Activated naive CD8-positive, alpha-beta T cell treated with anti-CD3 and anti-CD28 coated beads, Interleukin-2, amount 10 ng/mL, durations not matched to agents 7 days and 5 days (primary cell): Measurements from ENCODE around the gene THPO. TPM values are rescaled to one million over a fixed set of nuclear protein-coding genes. Genes with fewer than 3 reads are reported as not detected.

Experiments
- ATAC-seq: fragments of 150-1000 bp; cut with Tn5 transposase; one replicate; pipeline ENCODE4 v1.10.0; 2021; ENCODE audit warnings: low read depth, moderate library complexity
- POLR2A ChIA-PET: fragments of 350-600 bp; sonication (Branson Sonifier 250); formaldehyde crosslinking; loops from one replicate; lab custom pipeline; 2021; ENCODE audit warnings: antibody characterized with exemption; lab: Charles Lee
- DNase-seq: peaks from one replicate; pipeline ENCODE4 v3.0.0; 2021
- H3K27ac Mint-ChIP-seq: one replicate; pipeline ENCODE4 v1.8.0; 2022; ENCODE audit warnings: mild to moderate bottlenecking, mixed read lengths
- H3K27me3 Mint-ChIP-seq: one replicate; pipeline ENCODE4 v1.8.0; 2022; ENCODE audit warnings: mild to moderate bottlenecking, moderate library complexity, mixed read lengths
- H3K36me3 Mint-ChIP-seq: one replicate; pipeline ENCODE4 v1.8.0; 2021; ENCODE audit warnings: mild to moderate bottlenecking, mixed read lengths
- H3K4me1 Mint-ChIP-seq: one replicate; pipeline ENCODE4 v1.8.0; 2021; ENCODE audit warnings: mixed read lengths
- H3K4me3 Mint-ChIP-seq: one replicate; pipeline ENCODE4 v1.8.0; 2022; ENCODE audit warnings: mild to moderate bottlenecking, moderate library complexity, mixed read lengths
- H3K9me3 Mint-ChIP-seq: one replicate; pipeline ENCODE4 v1.8.0; 2021; ENCODE audit warnings: mixed read lengths
- total RNA-seq, 2 experiments: library from RNA; stranded (reverse); gene quantifications; one replicate each; pipeline ENCODE4 v1.2.3, GENCODE V29; 2021

The THPO gene
- total RNA-seq, 2 experiments from 2014 or later = not detected

DNA sequence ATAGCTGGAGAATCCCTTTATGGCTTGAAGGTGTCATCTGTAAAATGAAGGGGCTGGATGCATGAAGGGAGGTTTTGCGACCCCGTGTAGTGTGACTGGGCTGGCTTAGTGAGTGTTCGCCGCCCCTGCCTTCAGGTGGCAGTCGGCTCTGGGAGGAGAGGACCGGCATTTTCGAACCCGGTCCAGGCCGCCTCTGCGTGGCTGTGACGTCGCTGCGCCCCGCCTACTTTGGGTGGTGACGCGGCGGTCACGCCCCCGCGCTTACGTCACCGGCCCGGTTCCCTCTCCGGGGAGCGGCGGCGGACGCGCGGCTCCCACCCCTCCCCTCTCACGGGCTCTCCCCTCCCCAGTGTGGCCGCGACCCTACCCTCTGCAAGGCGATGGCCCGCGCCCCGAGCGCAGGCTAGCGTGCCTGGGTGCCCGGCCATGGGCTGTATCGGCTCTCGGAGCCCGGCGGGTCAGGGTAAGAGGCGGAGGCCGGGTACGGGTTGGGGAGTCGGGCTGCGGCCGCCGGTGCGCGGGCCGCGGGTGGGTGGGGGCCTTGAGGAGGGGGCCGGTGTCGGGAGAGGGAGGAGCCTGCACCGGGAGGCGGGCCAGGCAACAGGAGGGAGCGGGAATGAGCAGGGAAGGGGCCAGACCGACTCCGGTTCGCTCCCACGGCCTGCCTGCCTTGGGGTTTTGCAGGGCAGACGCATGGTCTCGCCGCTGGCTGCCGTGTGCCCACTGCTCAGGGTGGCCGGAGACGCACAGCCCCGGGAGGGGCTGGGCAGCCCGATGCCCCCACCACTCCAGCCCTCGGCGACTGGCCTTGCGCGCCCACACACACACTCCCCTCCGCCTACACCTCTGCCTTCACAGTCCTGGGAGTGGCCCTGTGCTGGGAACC lies 42.1 kb downstream of the THPO start:
- peak; percentile 95 for DNase-seq
- Mint-ChIP-seq H3K9me3 (no peaks in the 10 kb centered on the region), H3K27me3 (no peaks in the 10 kb centered on the region), H3K4me3 (peak overlapping the region; percentile 84), H3K27ac (peak overlapping the region; percentile 86), H3K36me3 (peaks cover 17% of the 10 kb centered on the region), H3K4me1 (peaks cover 47% of the 10 kb centered on the region)
- POLR2A ChIA-PET = interaction anchor here (0.9 to 1.3 kb wide), 2 partner anchors 12 to 20 kb away, joined by 3 to 4 read pairs; no protein-coding TSS in a partner anchor
- peak; percentile 65 for ATAC-seq

DNA sequence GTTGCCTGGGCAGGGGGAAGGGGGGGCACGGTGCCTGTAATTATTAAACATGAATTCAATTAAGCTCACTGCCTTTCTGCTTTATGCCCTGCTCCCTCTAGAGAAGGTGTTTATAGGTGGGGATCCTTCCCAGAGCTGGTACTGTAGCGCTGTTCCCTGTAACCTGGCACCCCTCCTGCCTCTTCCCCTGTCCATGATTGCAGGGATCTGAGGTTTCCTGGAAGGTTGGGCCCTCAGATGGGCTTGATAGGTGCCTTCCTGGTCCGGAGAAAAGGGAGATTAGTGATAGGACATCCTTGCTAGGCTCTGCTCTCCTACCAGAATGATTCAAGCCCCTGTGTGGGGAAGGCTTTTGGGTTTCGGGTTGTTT lies 42.7 kb downstream of the THPO start:
- Mint-ChIP-seq H3K4me1 (peaks cover 44% of the 10 kb centered on the region), H3K4me3 (peak overlapping the region; percentile 84), H3K27me3 (no peaks in the 10 kb centered on the region), H3K9me3 (no peaks in the 10 kb centered on the region), H3K27ac (peak overlapping the region; percentile 84), H3K36me3 (peaks cover 19% of the 10 kb centered on the region)
- ATAC-seq (no peak), DNase-seq (no peak)
- POLR2A ChIA-PET = interaction anchor here (0.9 to 1.3 kb wide), 2 partner anchors 11 to 20 kb away, joined by 3 to 4 read pairs; no protein-coding TSS in a partner anchor

DNA sequence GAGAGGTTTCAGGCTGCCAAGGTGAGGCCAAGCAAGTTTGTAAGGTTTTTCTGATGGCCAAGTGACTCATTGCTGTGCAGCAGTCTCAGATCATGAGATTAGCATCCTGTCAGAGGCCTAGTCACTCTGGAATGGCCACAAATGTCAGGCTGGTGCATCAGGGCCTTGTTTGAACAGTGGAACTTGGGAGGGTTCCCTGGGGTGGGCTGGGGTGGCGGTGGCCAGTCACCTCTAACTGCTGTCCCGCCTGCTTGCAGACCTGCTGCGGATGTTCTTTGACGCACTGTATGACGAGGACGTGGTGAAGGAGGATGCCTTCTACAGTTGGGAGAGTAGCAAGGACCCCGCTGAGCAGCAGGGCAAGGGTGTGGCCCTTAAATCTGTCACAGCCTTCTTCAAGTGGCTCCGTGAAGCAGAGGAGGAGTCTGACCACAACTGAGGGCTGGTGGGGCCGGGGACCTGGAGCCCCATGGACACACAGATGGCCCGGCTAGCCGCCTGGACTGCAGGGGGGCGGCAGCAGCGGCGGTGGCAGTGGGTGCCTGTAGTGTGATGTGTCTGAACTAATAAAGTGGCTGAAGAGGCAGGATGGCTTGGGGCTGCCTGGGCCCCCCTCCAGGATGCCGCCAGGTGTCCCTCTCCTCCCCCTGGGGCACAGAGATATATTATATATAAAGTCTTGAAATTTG lies 43.4 kb downstream of the THPO start:
- no peak for DNase-seq
- POLR2A ChIA-PET = interaction anchor here (1.3 kb wide), 1 partner anchor 19 kb away, joined by 4 read pairs; no protein-coding TSS in a partner anchor
- H3K27ac Mint-ChIP-seq = peak overlapping the region; percentile 78
- H3K27me3 Mint-ChIP-seq = no peaks in the 10 kb centered on the region
- H3K4me3 Mint-ChIP-seq = no peak overlapping the region
- ATAC-seq = peak; percentile 43
- no peaks in the 10 kb centered on the region for H3K9me3 Mint-ChIP-seq
- H3K4me1 Mint-ChIP-seq = peaks cover 44% of the 10 kb centered on the region
- peaks cover 23% of the 10 kb centered on the region for H3K36me3 Mint-ChIP-seq

DNA sequence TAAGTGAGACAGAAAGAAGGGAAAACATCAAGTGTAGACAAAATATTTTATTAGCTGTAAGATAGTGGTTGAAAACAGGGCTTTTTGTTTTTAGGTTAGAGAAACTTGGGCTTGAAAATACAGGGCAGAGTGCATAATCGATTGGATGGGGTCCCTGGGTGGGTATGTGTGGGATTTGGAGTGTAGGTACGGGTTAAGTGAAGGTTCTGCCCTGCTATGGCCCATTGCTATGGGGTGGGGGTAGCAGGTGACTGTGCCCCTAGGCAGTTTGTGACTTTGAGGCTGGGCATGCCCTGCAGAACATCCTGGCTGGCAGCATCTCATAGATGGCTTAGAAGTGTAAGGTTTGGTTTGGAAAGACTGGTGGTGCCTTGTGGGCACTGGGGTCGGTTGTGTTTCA lies 44.3 kb downstream of the THPO start:
- Mint-ChIP-seq H3K36me3 (peaks cover 31% of the 10 kb centered on the region), H3K4me1 (peaks cover 46% of the 10 kb centered on the region), H3K9me3 (no peaks in the 10 kb centered on the region), H3K27me3 (no peaks in the 10 kb centered on the region), H3K27ac (peak overlapping the region; percentile 78), H3K4me3 (no peak overlapping the region)
- no peak for ATAC-seq
- POLR2A ChIA-PET = no interaction called here
- DNase-seq = no peak

DNA sequence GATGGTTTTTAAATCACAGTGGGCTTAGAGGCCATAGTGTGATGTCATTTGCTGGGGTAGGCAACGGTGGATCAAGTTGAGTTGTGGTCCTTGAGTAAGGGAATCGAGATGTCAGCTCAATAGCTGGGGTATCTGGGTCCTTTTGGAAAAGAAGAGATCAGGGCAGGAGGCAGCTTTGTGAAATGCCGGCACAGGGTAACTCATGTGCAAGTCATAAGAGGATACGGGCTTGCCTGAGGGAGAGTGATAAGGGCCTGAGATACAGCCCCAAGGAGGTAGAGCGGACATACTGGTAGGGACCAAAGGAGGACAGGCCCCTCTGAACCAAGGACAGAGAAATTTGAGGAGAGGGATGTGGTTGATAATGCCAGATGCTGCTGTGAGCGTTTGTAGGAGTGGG lies 44.8 kb downstream of the THPO start:
- H3K4me3 Mint-ChIP-seq = no peak overlapping the region
- H3K27me3 Mint-ChIP-seq = no peaks in the 10 kb centered on the region
- ATAC-seq (no peak), DNase-seq (no peak)
- POLR2A ChIA-PET = no interaction called here
- H3K27ac Mint-ChIP-seq = peak overlapping the region; percentile 72
- H3K36me3 Mint-ChIP-seq = peaks cover 35% of the 10 kb centered on the region
- peaks cover 46% of the 10 kb centered on the region for H3K4me1 Mint-ChIP-seq
- no peaks in the 10 kb centered on the region for H3K9me3 Mint-ChIP-seq

DNA sequence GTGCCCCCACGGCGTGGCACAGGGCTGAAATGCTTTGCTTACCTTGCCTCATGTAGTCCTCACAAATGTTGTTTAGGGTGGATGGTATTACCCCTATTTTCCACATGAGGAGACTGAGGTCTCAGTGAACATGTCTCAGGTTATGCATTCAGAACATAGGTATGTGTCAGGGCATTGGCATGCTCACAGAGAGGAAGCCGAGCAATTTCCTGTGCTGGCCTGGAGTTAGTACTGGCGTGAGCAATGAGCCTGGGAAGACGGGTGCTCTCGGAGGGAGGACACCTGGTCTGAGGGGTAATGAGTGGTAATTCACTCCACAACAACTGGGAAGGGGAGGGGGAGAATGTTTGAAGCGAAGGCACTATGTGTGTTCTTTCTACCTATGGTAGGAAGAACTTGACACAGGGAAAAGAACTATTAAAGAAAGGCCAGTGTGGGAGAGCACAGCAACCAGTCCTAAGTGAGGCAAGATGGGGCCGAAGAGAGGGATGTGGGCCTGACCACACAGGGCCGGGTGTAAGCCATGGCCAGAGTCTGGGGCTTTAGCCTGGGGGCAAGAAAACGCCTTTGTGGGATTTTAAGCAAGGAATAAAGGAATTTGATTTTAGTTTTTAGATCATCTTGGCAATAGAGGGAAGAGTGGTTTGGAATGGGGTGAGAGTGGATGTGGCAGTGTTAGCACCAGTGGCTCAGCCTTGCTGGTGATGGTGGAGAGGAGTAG lies 45.5 kb downstream of the THPO start:
- no peak for DNase-seq
- POLR2A ChIA-PET = no interaction called here
- H3K36me3 Mint-ChIP-seq = peaks cover 40% of the 10 kb centered on the region
- no peaks in the 10 kb centered on the region for H3K27me3 Mint-ChIP-seq
- peak overlapping the region; percentile 72 for H3K27ac Mint-ChIP-seq
- H3K4me1 Mint-ChIP-seq = peaks cover 45% of the 10 kb centered on the region
- H3K4me3 Mint-ChIP-seq = no peak overlapping the region
- no peak for ATAC-seq
- H3K9me3 Mint-ChIP-seq = no peaks in the 10 kb centered on the region

DNA sequence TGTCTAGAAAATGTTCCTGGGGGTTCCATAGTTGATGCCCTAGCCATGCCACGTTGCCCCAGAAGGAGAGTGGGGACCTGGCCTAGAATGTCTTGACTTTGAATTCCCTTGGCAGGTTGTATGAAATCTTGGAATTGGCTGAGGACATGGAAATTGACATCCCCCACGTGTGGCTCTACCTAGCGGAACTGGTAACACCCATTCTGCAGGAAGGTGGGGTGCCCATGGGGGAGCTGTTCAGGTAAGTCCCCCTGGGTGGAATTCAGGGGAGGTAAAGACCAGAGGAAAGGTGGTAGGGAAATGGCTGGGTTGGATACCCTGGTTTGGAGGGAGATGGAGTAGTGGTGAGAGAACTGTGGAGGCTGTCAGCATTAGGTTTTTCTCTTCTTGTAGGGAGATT lies 49.5 kb downstream of the THPO start:
- Mint-ChIP-seq H3K36me3 (peaks cover 61% of the 10 kb centered on the region), H3K27me3 (no peaks in the 10 kb centered on the region), H3K4me1 (peaks cover 28% of the 10 kb centered on the region), H3K27ac (no peak overlapping the region), H3K9me3 (no peaks in the 10 kb centered on the region), H3K4me3 (no peak overlapping the region)
- no peak for ATAC-seq
- POLR2A ChIA-PET = no interaction called here
- DNase-seq = no peak

DNA sequence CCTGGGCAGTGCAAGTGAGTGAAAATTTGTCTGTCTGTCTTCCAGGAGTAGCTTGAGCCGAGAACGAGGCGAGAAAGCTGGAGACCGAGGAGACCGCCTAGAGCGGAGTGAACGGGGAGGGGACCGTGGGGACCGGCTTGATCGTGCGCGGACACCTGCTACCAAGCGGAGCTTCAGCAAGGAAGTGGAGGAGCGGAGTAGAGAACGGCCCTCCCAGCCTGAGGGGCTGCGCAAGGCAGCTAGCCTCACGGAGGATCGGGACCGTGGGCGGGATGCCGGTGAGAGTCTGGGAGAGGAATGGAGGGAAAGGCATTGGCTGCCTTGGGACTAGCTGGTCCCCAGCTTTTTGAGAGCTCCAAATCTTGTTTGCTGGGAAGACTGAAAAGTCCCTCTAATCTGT lies 50.8 kb downstream of the THPO start:
- no peak for DNase-seq
- POLR2A ChIA-PET = interaction anchor here (1.0 to 1.3 kb wide), 2 partner anchors 11 to 12 kb away, joined by 3 to 5 read pairs; no protein-coding TSS in a partner anchor
- no peak overlapping the region for H3K27ac Mint-ChIP-seq
- H3K4me1 Mint-ChIP-seq = peaks cover 16% of the 10 kb centered on the region
- H3K36me3 Mint-ChIP-seq = peaks cover 61% of the 10 kb centered on the region
- no peak overlapping the region for H3K4me3 Mint-ChIP-seq
- no peak for ATAC-seq
- H3K9me3 Mint-ChIP-seq = no peaks in the 10 kb centered on the region
- H3K27me3 Mint-ChIP-seq = no peaks in the 10 kb centered on the region

DNA sequence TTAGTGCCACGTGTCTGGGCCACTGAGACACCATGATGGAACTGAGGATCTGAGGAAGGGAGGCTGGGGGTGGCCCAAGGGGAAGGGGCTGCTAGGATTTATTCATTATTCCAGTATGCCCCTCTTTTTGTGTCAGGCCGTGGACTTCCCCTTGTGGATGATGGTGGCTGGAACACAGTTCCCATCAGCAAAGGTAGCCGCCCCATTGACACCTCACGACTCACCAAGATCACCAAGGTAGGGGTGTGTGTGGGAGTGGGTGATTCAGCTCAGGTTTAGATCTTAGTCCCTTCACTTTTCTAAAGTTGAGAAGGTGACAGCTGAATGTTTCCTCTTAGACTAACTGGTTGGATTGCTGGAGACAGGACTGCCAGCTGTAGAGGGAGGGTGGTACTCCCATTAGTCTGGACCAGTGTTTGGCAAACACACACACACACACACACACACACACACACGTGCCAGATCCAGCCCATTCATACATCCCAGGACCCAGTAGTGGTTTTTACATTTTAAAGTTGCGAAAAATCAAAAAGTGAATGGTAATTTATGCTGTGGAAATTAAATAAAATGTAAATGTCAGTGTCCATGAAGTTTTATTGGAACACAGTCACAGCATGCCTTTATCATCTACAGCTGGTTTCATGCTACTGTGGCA lies 52.2 kb downstream of the THPO start:
- H3K4me1 Mint-ChIP-seq = peaks cover 12% of the 10 kb centered on the region
- H3K9me3 Mint-ChIP-seq = no peaks in the 10 kb centered on the region
- no peak overlapping the region for H3K27ac Mint-ChIP-seq
- peaks cover 61% of the 10 kb centered on the region for H3K36me3 Mint-ChIP-seq
- POLR2A ChIA-PET = no interaction called here
- DNase-seq (no peak), ATAC-seq (no peak)
- no peak overlapping the region for H3K4me3 Mint-ChIP-seq
- no peaks in the 10 kb centered on the region for H3K27me3 Mint-ChIP-seq

DNA sequence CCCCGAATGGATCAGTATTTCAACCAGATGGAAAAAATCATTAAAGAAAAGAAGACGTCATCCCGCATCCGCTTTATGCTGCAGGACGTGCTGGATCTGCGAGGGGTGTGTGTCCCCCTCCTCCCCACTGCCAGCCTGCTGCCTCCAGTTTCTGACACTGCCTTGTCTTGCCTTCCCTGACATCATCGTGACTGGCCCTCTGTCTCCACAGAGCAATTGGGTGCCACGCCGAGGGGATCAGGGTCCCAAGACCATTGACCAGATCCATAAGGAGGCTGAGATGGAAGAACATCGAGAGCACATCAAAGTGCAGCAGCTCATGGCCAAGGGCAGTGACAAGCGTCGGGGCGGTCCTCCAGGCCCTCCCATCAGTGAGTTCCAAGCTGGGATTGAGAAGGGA lies 52.7 kb downstream of the THPO start:
- no peak overlapping the region for H3K27ac Mint-ChIP-seq
- DNase-seq (no peak), ATAC-seq (no peak)
- no peaks in the 10 kb centered on the region for H3K27me3 Mint-ChIP-seq
- H3K4me1 Mint-ChIP-seq = peaks cover 12% of the 10 kb centered on the region
- H3K4me3 Mint-ChIP-seq = no peak overlapping the region
- H3K9me3 Mint-ChIP-seq = no peaks in the 10 kb centered on the region
- POLR2A ChIA-PET = no interaction called here
- peaks cover 62% of the 10 kb centered on the region for H3K36me3 Mint-ChIP-seq

DNA sequence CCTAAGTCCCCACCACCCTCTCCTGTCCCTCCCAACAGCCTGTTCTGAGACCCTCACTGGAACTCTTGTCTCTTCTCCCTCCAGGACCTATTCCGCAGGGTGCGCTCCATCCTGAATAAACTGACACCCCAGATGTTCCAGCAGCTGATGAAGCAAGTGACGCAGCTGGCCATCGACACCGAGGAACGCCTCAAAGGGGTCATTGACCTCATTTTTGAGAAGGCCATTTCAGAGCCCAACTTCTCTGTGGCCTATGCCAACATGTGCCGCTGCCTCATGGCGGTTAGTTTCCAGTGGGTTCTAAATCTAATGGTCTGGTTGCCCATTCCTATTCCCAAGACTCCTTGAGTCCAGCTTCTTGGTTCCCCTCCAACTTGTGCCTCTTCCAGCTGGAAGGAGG lies 54.3 kb downstream of the THPO start:
- no peak overlapping the region for H3K27ac Mint-ChIP-seq

DNA sequence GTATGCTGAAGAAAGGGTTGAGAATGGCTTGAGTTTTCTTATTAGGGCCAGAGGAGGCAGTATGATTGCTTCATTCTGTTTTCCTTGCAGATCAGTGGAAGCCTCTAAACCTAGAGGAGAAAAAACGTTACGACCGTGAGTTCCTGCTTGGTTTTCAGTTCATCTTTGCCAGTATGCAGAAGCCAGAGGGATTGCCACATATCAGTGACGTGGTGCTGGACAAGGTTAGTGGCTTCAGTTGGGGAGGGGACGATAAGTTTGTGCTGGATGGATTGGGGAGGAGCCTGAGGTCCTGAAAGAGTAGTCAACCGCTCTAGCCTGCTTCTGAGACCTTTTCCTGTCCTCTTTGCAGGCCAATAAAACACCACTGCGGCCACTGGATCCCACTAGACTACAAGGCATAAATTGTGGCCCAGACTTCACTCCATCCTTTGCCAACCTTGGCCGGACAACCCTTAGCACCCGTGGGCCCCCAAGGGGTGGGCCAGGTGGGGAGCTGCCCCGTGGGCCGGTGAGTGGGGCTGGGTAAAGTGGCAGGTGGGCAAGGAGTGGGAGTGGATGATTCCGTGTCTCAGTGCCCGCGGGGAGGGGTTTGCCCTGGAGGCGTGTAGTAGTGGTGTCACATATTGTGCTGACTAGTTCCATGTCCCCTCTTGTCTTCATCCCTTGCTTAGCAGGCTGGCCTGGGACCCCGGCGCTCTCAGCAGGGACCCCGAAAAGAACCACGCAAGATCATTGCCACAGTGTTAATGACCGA lies 55.1 kb downstream of the THPO start:
- Mint-ChIP-seq H3K9me3 (no peaks in the 10 kb centered on the region), H3K27ac (no peak overlapping the region), H3K4me1 (peaks cover 17% of the 10 kb centered on the region), H3K36me3 (peaks cover 51% of the 10 kb centered on the region), H3K27me3 (no peaks in the 10 kb centered on the region), H3K4me3 (no peak overlapping the region)
- POLR2A ChIA-PET = no interaction called here
- ATAC-seq = no peak
- DNase-seq = no peak

More for the DNA sequence above, 54.3 kb downstream of the THPO start:
- POLR2A ChIA-PET = interaction anchor here (1.0 kb wide), 1 partner anchor 12 kb away, joined by 3 read pairs; no protein-coding TSS in a partner anchor
- Mint-ChIP-seq H3K36me3 (peaks cover 56% of the 10 kb centered on the region), H3K9me3 (no peaks in the 10 kb centered on the region), H3K4me3 (no peak overlapping the region), H3K27me3 (no peaks in the 10 kb centered on the region), H3K4me1 (peaks cover 15% of the 10 kb centered on the region)
- ATAC-seq (no peak), DNase-seq (no peak)
